Gastrocnemius medialis (tissue), 4 donors: Measurements from ENCODE around the gene UBFD1. TPM values are rescaled to one million over a fixed set of nuclear protein-coding genes. Genes with fewer than 3 reads are reported as not detected.

Source experiments
- ATAC-seq, 2 donors: fragments of 150-250 bp; one replicate each; pipeline ENCODE4 v1.9.1; 2016
- DNase-seq, 2 donors: peaks; one replicate each; pipeline ENCODE4 v3.0.0-alpha.2; 2019
- H3K27ac ChIP-seq, 4 donors: fragments of 200-600 bp; sonication (generic); 1 replicate in 1 of 4; 2 replicates in 3 of 4; pipeline ENCODE4 v1.5.1; 2016 to 2018; ENCODE audit warnings: mild to moderate bottlenecking in 2 of 4, moderate library complexity in 1 of 4
- H3K27me3 ChIP-seq, 3 donors: fragments of 200-600 bp; sonication (generic) in 2 of 3; 1 replicate in 1 of 3; 2 replicates in 2 of 3; pipeline versions ENCODE4 v1.5.1 to v1.6.0; 2016 to 2019; ENCODE audit warnings: mild to moderate bottlenecking in 1 of 3, moderate library complexity in 1 of 3
- H3K36me3 ChIP-seq, 2 donors: fragments of 200-600 bp; sonication (generic) in 1 of 2; one replicate each; pipeline ENCODE4 v1.5.1; 2017 to 2018
- H3K4me1 ChIP-seq, 2 donors: fragments of 200-600 bp; sonication (generic) in 1 of 2; one replicate each; pipeline ENCODE4 v1.5.1; 2016 to 2017; ENCODE audit warnings: mild to moderate bottlenecking in 2 of 2
- H3K4me3 ChIP-seq, 4 donors: fragments of 200-600 bp; sonication (generic) in 3 of 4; 1 replicate in 1 of 4; 2 replicates in 3 of 4; pipeline ENCODE4 v1.5.1; 2016 to 2019; ENCODE audit warnings: mild to moderate bottlenecking in 2 of 4
- H3K9me3 ChIP-seq, 3 donors: fragments of 200-600 bp; sonication (generic) in 2 of 3; 1 replicate in 1 of 3; 2 replicates in 2 of 3; pipeline ENCODE4 v1.5.1; 2016 to 2019
- CTCF ChIP-seq, 5 experiments: fragments of 450-650 bp in 3 of 5; fragments of 200-600 bp in 2 of 5; sonication (generic) in 2 of 5; IDR thresholded peaks in 4 of 5; conservative IDR thresholded peaks in 1 of 5; 1 replicate in 4 of 5; 2 replicates in 1 of 5; pipeline ENCODE4 v1.5.1; 2016 to 2019; ENCODE audit warnings: antibody characterized with exemption in 5 of 5, mild to moderate bottlenecking in 3 of 5, moderate library complexity in 3 of 5
- POLR2A ChIP-seq, 2 donors: fragments of 450-650 bp; IDR thresholded peaks; one replicate each; pipeline ENCODE4 v1.6.1; 2017; ENCODE audit warnings: antibody characterized with exemption in 2 of 2, mild to moderate bottlenecking in 2 of 2, moderate library complexity in 2 of 2
- in situ Hi-C, 4 donors: fragments of 200-750 bp; cut with MboI; loops; one replicate each; pipeline versions ENCODE4 v1.15.0 to v1.8.0; 2017; ENCODE audit warnings: low sequenced_read_pairs in 4 of 4
- intact Hi-C: fragments of 100-400 bp; cut with DNase I; formaldehyde crosslinking; loops from one replicate; pipeline ENCODE4 v1.15.1; 2023; ENCODE audit warnings: low total_unique reads
- total RNA-seq, 4 donors: library from RNA; depleted of rRNA; stranded (reverse); fragments of >200 nt; gene quantifications; one replicate each; pipeline versions ENCODE4 v1.1.0 to v1.2.3, GENCODE V29; 2016

Gene UBFD1
- total RNA-seq, 4 donors from 2014 or later, result 133 to 367 (median 317) TPM

- in situ Hi-C loops, result loop anchor here in 1 of 4 donors (10.0 kb wide), 1 partner anchor 60 kb away; no protein-coding TSS in a partner anchor
These were observed 13.1 kb upstream of the UBFD1 start for GRCh38 chr16:23544436-23544835.

GRCh38 chr16:23549938-23550337 is 7.6 kb upstream of the UBFD1 start:
- no peak overlapping the region for H3K27ac ChIP-seq
- ATAC-seq, result no peak
- intact Hi-C loops, result loop anchor here (10.0 kb wide), 1 partner anchor 955 kb away; no protein-coding TSS in a partner anchor
- in situ Hi-C loops, result loop anchor here in 2 of 4 donors (5.0 to 10.0 kb wide), 2 partner anchors 52 to 55 kb away; no protein-coding TSS in a partner anchor
- TF ChIP-seq CTCF (IDR thresholded peaks at IDR 0.05 in 4 of 5, conservative IDR thresholded peaks at IDR 0.05 in 1 of 5) (no peak), POLR2A (IDR thresholded peaks at IDR 0.05) (no peak)
- H3K36me3 ChIP-seq, result peaks cover 0 to 74% of the 10 kb centered on the region in 2 donors
- no peaks in the 10 kb centered on the region for H3K9me3 ChIP-seq
- no peaks in the 10 kb centered on the region for H3K4me1 ChIP-seq
- no peaks in the 10 kb centered on the region for H3K27me3 ChIP-seq
- no peak for DNase-seq
- no peak overlapping the region for H3K4me3 ChIP-seq

More at GRCh38 chr16:23544436-23544835, 13.1 kb upstream of the UBFD1 start:
- Histone ChIP-seq H3K27me3 (no peaks in the 10 kb centered on the region), H3K36me3 (peaks cover 0 to 83% of the 10 kb centered on the region in 2 donors), H3K27ac (no peak overlapping the region), H3K4me3 (no peak overlapping the region), H3K9me3 (no peaks in the 10 kb centered on the region), H3K4me1 (no peaks in the 10 kb centered on the region)
- ATAC-seq (no peak), DNase-seq (no peak)
- TF ChIP-seq CTCF (IDR thresholded peaks at IDR 0.05 in 4 of 5, conservative IDR thresholded peaks at IDR 0.05 in 1 of 5), result no peak
- TF ChIP-seq POLR2A (IDR thresholded peaks at IDR 0.05), result no peak
- intact Hi-C loops, result no loop called here

- Histone ChIP-seq H3K4me3 (no peak overlapping the region), H3K36me3 (peaks cover 0 to 53% of the 10 kb centered on the region in 2 donors), H3K27me3 (no peaks in the 10 kb centered on the region), H3K9me3 (no peaks in the 10 kb centered on the region), H3K4me1 (peaks cover 9 to 10% of the 10 kb centered on the region in 2 donors), H3K27ac (no peak overlapping the region)
- intact Hi-C loops, result loop anchor here (10.0 kb wide), 1 partner anchor 953 kb away; no protein-coding TSS in a partner anchor
- ATAC-seq (no peak), DNase-seq (no peak)
- in situ Hi-C loops, result loop anchor here in 1 of 4 donors (5.0 kb wide), 1 partner anchor 50 kb away; no protein-coding TSS in a partner anchor
- TF ChIP-seq POLR2A (IDR thresholded peaks at IDR 0.05), result no peak
- no peak for TF ChIP-seq CTCF (IDR thresholded peaks at IDR 0.05 in 4 of 5, conservative IDR thresholded peaks at IDR 0.05 in 1 of 5)
These were observed 5.4 kb upstream of the UBFD1 start for GRCh38 chr16:23552161-23552560.

- Histone ChIP-seq H3K4me1 (peaks cover 20% of the 10 kb centered on the region in 2 donors), H3K36me3 (peaks cover 0 to 39% of the 10 kb centered on the region in 2 donors)
- in situ Hi-C loops, result loop anchor here in 1 of 4 donors (5.0 kb wide), 1 partner anchor 48 kb away; no protein-coding TSS in a partner anchor
These were observed 3.0 kb upstream of the UBFD1 start for GRCh38 chr16:23554536-23554935.

More at GRCh38 chr16:23554536-23554935, 3.0 kb upstream of the UBFD1 start:
- intact Hi-C loops, result loop anchor here (10.0 kb wide), 1 partner anchor 950 kb away; no protein-coding TSS in a partner anchor
- DNase-seq, result no peak
- Histone ChIP-seq H3K9me3 (no peaks in the 10 kb centered on the region), H3K27me3 (no peaks in the 10 kb centered on the region), H3K4me3 (no peak overlapping the region), H3K27ac (no peak overlapping the region)
- ATAC-seq, result no peak
- no peak for TF ChIP-seq POLR2A (IDR thresholded peaks at IDR 0.05)
- TF ChIP-seq CTCF (IDR thresholded peaks at IDR 0.05 in 4 of 5, conservative IDR thresholded peaks at IDR 0.05 in 1 of 5), result no peak
